ENCODE data around the gene RASIP1. TPM values are rescaled to one million over a fixed set of nuclear protein-coding genes. Genes with fewer than 3 reads are reported as not detected.
"Not testable (repeated sequence)": the region's sequence is repeated elsewhere in the genome, so short reads cannot be mapped to it uniquely, and the experiment has no call there.

Gene RASIP1
- total and polyA plus RNA-seq, 2 donors (not counting 1 experiment from before 2014, with no cell fraction given): 0.20 TPM; not detected in 1

- not testable (repeated sequence) for H3K9me3 Mint-ChIP-seq (ENCODE audit: insufficient read depth)
- H3K4me1 Mint-ChIP-seq: peaks cover 10% of the 10 kb centered on the region
These were observed 46.8 kb downstream of the RASIP1 start for GRCh38 chr19:48693629-48694028.

GRCh38 chr19:48689449-48689848 lies 51.0 kb downstream of the RASIP1 start:
- ATAC-seq (ENCODE audit: low read depth) (no peak), DNase-seq (no peak)
- H3K4me3 Mint-ChIP-seq: no peak overlapping the region
- H3K4me3 ChIP-seq (ENCODE audit: control extremely low read depth in 1 of 5, extremely low read depth in 1 of 5, insufficient read depth in 1 of 5, low read depth in 2 of 5, low read length in 4 of 5): no peak overlapping the region
- H3K9me3 ChIP-seq (ENCODE audit: control extremely low read depth in 1 of 3, control insufficient read depth in 2 of 3, insufficient read depth in 1 of 3, low read length in 2 of 3): no peaks in the 10 kb centered on the region
- no peaks in the 10 kb centered on the region for H3K79me2 ChIP-seq (ENCODE audit: control insufficient read depth, insufficient read depth, low read length)
- no peak for TF ChIP-seq EZH2 (IDR thresholded peaks at IDR 0.05; ENCODE audit: borderline replicate concordance, insufficient read depth, low read depth, low read length, poor library complexity, severe bottlenecking)
- TF ChIP-seq CTCF (IDR thresholded peaks at IDR 0.05): no peak
- H3K27me3 ChIP-seq (replicated peaks in 1 of 4; ENCODE audit: control extremely low read depth in 1 of 4, control insufficient read depth in 3 of 4, insufficient read depth in 4 of 4, low read length in 3 of 4): no peaks in the 10 kb centered on the region
- H3K4me1 ChIP-seq (ENCODE audit: control insufficient read depth in 2 of 2, insufficient read depth in 2 of 2, low read length in 2 of 2): no peaks in the 10 kb centered on the region
- ChIA-PET CTCF (interaction anchor here (1.3 kb wide), 1 partner anchor 15 kb away, joined by 4 read pairs; no protein-coding TSS in a partner anchor), POLR2A (no interaction called here)
- H2AFZ ChIP-seq (ENCODE audit: insufficient read depth, low read depth, low read length, poor library complexity, severe bottlenecking): no peak overlapping the region
- intact Hi-C loops (cut with micrococcal nuclease): no loop called here
- H3K4me2 ChIP-seq (replicated peaks; ENCODE audit: low read depth, low read length, poor library complexity, severe bottlenecking): no peak overlapping the region
- H3K9ac ChIP-seq (ENCODE audit: low read length): no peak overlapping the region
- H3K36me3 ChIP-seq (replicated peaks in 1 of 2; ENCODE audit: control extremely low read depth in 1 of 2, control insufficient read depth in 1 of 2, extremely low read depth in 1 of 2, insufficient read depth in 2 of 2, low read length in 1 of 2): no peaks in the 10 kb centered on the region
- WGBS (ENCODE audit: insufficient coverage): 84% methylated on average over 3 of the region's 7 CpGs
- no peaks in the 10 kb centered on the region for H4K20me1 ChIP-seq (ENCODE audit: control insufficient read depth, insufficient read depth, low read length, poor library complexity, severe bottlenecking)
- H3K27ac Mint-ChIP-seq: no peak overlapping the region
- H3K4me1 Mint-ChIP-seq: no peaks in the 10 kb centered on the region
- no peaks in the 10 kb centered on the region for H3K9me3 Mint-ChIP-seq (ENCODE audit: insufficient read depth)
- H3K27ac ChIP-seq (ENCODE audit: low read length in 2 of 2): no peak overlapping the region
- no peaks in the 10 kb centered on the region for H3K27me3 Mint-ChIP-seq

More at GRCh38 chr19:48693629-48694028, 46.8 kb downstream of the RASIP1 start:
- intact Hi-C loops (cut with micrococcal nuclease); POLR2A ChIA-PET; ATAC-seq (ENCODE audit: low read depth); H3K4me3 ChIP-seq (ENCODE audit: control extremely low read depth in 1 of 5, extremely low read depth in 1 of 5, insufficient read depth in 1 of 5, low read depth in 2 of 5, low read length in 4 of 5); DNase-seq; H3K9me3 ChIP-seq (ENCODE audit: control extremely low read depth in 1 of 3, control insufficient read depth in 2 of 3, insufficient read depth in 1 of 3, low read length in 2 of 3); H3K36me3 ChIP-seq (replicated peaks in 1 of 2; ENCODE audit: control extremely low read depth in 1 of 2, control insufficient read depth in 1 of 2, extremely low read depth in 1 of 2, insufficient read depth in 2 of 2, low read length in 1 of 2); H3K4me3 Mint-ChIP-seq; H3K79me2 ChIP-seq (ENCODE audit: control insufficient read depth, insufficient read depth, low read length); H4K20me1 ChIP-seq (ENCODE audit: control insufficient read depth, insufficient read depth, low read length, poor library complexity, severe bottlenecking); H3K27ac ChIP-seq (ENCODE audit: low read length in 2 of 2); H2AFZ ChIP-seq (ENCODE audit: insufficient read depth, low read depth, low read length, poor library complexity, severe bottlenecking); H3K4me2 ChIP-seq (replicated peaks; ENCODE audit: low read depth, low read length, poor library complexity, severe bottlenecking); H3K27ac Mint-ChIP-seq; H3K9ac ChIP-seq (ENCODE audit: low read length): not testable (repeated sequence)
- Histone ChIP-seq H3K27me3 (replicated peaks in 1 of 4; ENCODE audit: control extremely low read depth in 1 of 4, control insufficient read depth in 3 of 4, insufficient read depth in 4 of 4, low read length in 3 of 4) (peaks cover 0 to 26% (median 5%) of the 10 kb centered on the region in 4 experiments), H3K4me1 (ENCODE audit: control insufficient read depth in 2 of 2, insufficient read depth in 2 of 2, low read length in 2 of 2) (peaks cover 9 to 11% of the 10 kb centered on the region in 2 donors)
- CTCF ChIA-PET: interaction anchor here (1.2 kb wide), 1 partner anchor 16 kb away, joined by 3 read pairs; no protein-coding TSS in a partner anchor
- WGBS (ENCODE audit: insufficient coverage): 96% methylated on average over 8 of the region's 9 CpGs
- peaks cover 14% of the 10 kb centered on the region for H3K27me3 Mint-ChIP-seq
